HG03575 (cell line): ENCODE results near the gene SPAG4.

ENCODE experiments used
- ATAC-seq: cut with Tn5 transposase; IDR thresholded peaks from one replicate; pipeline ENCODE4 v1.9.1; 2021; ENCODE audit not compliant: unreplicated experiment, insufficient number of reproducible peaks, low FRiP score; ENCODE audit errors: extremely low read depth

The SPAG4 gene

GRCh38 chr20:35650632-35651031, 35.0 kb downstream of the SPAG4 start:
- ATAC-seq, result no peak

GRCh38 chr20:35651958-35652357, 36.3 kb downstream of the SPAG4 start:
- no peak for ATAC-seq

DNA sequence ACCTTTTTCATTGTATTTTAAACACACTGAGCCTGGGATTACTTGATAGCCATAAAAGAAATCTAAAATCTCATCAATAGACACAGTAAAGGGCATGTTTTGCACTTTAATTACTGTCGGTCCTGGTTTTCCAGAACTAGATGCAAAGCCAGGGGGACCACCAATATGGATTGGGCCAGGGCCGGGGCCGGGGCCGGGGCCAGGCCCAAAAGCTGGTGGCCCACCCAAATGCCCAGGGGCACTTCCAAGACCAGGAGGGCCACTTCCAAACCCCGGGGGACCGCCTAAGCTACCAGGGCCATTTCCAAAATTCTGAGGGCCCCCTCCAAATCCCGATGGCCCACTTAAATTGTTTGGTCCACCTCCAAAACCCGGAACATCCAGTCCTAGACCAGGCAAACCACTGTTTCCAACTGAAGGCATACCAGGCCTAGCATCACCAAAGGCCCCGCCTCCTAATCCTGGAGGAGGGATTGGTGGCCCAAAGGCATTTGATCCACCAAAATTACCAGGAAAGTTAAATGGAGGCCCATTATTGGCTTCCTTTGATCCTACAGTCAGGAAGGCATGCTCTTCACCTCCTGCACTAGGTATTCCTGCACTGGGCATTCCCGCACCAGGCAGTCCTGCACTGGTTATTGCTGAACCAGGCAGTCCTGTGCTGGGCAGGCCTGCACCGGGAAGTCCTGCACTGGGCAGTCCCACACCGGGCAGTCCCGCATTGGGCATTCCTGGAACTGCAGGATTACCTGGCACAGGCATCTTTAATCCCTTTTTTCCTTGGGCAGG, 37.2 kb downstream of the SPAG4 start:
- no peak for ATAC-seq

DNA sequence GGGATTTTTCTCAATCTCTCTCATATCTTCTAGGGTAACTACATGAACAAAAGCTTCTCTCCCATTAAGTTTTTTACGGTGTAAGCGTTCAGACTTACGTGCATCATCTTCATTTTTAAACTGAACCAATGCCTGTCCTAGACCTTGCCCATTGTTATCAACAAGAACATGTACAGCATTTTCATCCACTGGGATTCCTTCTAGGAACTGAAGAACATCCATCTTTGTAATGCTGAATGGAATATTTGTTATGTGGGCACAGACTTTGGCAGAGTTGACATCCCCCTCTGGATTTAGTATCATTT, 37.8 kb downstream of the SPAG4 start:
- no peak for ATAC-seq

GRCh38 chr20:35653893-35654292, 38.3 kb downstream of the SPAG4 start:
- ATAC-seq, result no peak

DNA sequence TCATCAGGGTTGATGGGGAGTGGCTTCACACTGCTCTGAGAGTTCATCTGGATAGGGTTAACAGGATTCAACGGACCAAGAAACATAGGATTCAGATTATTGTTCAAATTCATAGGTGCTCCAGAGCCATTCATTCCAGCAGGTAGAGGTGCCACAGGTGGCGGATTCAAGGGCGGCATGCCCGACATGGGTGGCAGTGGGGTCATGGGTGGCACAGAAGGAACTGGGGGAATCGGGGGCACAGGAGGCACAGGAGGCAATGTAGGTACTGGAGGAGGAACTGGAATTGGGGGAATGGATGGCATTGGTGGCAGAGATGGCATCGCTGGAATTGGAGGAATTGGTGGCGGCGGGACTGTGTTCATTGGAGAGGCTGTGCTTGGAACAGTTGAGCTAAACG, 38.8 kb downstream of the SPAG4 start:
- ATAC-seq, result no peak

DNA sequence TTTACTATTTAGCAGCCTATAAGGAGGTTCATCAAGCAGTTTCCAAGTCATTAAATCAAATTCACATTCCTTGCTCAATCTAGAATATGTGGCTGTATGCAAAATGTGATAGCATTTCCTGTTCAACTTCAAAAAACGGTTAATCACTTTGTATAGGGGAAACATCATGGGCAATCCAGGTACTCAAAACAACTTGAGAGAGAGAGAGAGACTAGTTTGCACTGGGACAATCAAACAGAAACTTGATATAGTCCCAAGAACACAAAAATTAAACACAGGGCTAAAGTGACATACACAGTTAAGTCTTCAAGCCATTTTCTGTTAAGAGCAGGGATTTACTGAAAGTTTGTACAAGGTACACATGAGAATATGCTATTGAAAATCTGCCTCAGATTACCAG, 41.6 kb downstream of the SPAG4 start:
- ATAC-seq, result no peak

- no peak for ATAC-seq
These were observed 44.7 kb downstream of the SPAG4 start for GRCh38 chr20:35660122-35660937.

DNA sequence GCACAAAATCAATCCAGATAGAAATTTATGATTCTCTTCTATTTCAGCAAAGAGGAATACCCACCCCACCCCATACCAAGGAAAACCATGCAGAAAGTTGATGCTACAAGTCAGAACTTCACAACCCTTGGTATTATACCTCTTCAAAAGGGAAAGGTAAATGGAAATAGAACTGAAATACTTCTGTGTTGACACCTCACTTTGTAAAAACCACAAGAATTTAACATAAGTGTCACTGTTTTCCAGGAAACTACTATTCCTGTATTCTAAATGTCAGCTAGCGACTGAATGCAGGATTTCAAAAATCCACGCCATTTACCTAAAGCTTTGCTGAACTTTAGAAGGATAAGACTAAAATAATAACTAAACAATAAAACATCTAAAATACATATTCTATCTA, 45.4 kb downstream of the SPAG4 start:
- no peak for ATAC-seq

- no peak for ATAC-seq
These were observed 46.3 kb downstream of the SPAG4 start for GRCh38 chr20:35661908-35662307.

- ATAC-seq, result no peak
These were observed 46.9 kb downstream of the SPAG4 start for GRCh38 chr20:35662551-35662950.

DNA sequence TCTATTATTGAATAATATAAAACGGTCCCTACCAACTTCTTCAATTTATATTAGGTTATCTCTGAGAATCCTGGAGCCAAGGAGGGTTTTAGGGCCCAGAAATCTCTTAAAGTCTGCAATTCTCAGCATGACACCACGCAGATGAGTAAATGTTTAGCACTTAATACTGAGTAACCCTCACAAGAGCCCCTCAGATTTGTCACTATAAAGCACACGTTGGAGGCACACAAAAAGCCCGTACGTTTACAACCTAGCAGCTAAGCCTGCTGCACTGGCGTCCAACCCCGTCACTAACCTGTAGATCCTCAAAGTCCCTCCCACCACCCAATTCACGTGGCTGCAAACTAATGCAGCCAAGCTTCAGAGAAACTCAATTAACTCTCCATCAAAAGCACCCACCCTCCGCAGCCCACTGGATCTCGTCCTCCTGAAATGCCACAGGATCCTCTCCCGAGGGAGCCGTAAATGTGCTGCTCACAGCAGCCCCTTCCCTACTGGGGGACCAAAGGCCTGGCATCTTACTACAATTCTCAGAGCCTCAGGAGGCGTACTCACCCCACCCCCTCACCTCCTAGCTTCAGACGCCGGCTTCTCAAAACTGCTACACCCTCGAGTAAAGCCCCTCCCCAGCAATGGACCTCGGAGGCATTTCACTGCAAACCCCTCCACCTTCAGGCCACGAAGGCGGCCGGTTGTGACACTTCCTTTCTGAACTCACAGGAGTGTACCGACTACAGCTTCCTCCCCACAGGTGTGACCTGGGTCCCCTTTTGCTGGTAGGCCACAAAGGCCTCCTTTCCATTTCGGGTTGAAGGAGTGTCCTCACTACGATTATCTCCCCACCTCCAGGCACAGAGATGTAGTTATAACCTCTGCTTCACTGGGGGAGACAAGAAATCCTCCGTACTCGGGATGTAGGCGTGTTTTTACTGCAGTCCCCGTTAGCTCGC, 48.2 kb downstream of the SPAG4 start:
- no peak for ATAC-seq

DNA sequence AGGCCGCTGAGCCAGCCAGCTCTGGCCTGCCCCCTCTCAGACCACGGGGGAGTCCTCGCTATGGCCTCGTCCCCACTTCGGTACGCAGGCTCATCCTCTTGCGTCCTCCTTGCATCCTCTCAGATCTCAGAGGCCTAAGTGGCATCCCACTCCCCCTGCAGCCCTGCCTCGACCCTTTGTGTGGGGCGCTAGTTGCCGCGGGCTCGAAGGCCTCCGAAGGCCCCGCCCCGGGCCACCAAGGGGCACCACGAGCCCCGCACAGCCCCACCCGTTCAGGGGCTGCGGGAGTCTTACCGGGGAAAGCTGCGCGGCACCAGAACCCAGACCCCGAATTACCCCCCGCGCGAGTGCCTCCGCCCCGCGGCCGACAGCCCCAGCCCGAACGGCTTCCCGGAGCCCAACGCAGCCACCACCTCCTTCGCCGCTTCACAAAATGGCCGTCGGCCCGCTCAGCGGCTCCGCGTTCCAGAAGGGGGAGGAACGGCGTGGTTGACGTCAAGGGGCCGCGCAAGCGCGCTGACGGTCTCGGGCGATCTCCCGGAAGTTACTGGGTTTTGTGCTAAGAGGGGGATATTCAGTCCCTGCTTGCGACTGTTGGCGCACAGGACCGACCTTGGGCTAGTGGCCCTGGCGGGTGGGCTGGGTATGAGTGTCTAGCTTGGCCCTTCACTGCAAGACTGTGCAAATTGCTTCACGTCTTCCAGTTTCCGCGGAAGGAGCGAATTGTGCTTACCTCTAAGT, 49.0 kb downstream of the SPAG4 start, which contains the start of the genes CPNE1 and RBM12:
CPNE1 (minus strand) TSS at position 435 of the 741 bp plus-strand sequence. CDS start 31,977 bp downstream, outside the sequence.
RBM12 (minus strand) TSS at position 435 of the 741 bp plus-strand sequence. CDS start 9,578 bp downstream, outside the sequence.
- no peak for ATAC-seq

GRCh38 chr20:35665949-35666288, 50.3 kb downstream of the SPAG4 start:
- ATAC-seq, result no peak

- ATAC-seq, result no peak
These were observed 53.6 kb downstream of the SPAG4 start for GRCh38 chr20:35669221-35669620.

DNA sequence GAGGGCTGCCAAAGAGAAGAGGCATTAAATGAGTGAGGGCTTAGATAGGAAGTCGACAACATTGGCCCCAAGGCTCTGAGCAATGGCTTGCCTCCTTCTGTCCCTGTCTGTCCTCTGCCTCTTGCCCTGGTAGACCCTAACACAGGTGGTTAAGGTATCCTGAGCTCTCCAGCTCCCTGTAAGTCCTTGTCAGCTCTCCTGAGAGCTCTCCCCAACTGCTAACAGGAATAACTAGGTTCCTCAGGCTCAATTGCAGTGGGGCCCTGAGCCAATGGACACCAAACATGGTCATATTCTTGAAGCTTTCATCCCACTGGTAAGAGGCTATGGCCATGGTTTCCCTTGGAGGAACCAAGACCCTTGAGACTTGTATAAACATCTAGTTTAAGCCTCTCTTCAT, 54.1 kb downstream of the SPAG4 start:
- no peak for ATAC-seq
